Measurements from ENCODE around the gene ARMS2.

ARMS2 gene

GRCh38 chr10:122427280-122427679 lies 27.2 kb upstream of the ARMS2 start:
- H3K4me3 ChIP-seq (ENCODE audit: control insufficient read depth, low read depth, low read length) = no peak overlapping the region
- TF ChIP-seq, protein P1, sequence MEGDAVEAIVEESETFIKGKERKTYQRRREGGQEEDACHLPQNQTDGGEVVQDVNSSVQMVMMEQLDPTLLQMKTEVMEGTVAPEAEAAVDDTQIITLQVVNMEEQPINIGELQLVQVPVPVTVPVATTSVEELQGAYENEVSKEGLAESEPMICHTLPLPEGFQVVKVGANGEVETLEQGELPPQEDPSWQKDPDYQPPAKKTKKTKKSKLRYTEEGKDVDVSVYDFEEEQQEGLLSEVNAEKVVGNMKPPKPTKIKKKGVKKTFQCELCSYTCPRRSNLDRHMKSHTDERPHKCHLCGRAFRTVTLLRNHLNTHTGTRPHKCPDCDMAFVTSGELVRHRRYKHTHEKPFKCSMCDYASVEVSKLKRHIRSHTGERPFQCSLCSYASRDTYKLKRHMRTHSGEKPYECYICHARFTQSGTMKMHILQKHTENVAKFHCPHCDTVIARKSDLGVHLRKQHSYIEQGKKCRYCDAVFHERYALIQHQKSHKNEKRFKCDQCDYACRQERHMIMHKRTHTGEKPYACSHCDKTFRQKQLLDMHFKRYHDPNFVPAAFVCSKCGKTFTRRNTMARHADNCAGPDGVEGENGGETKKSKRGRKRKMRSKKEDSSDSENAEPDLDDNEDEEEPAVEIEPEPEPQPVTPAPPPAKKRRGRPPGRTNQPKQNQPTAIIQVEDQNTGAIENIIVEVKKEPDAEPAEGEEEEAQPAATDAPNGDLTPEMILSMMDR (IDR thresholded peaks at IDR 0.05; ENCODE audit: control insufficient read depth, insufficient read depth, low read depth, low read length, missing control alignments) = no peak
- DNase-seq (ENCODE audit: low read depth) = no peak

GRCh38 chr10:122435212-122435827 lies 19.1 kb upstream of the ARMS2 start:
- DNase-seq (ENCODE audit: low read depth) = peak; percentile 17
- TF ChIP-seq, protein P1 (IDR thresholded peaks at IDR 0.05; ENCODE audit: control insufficient read depth, insufficient read depth, low read depth, low read length, missing control alignments) = peak; percentile 34
- H3K4me3 ChIP-seq (ENCODE audit: control insufficient read depth, low read depth, low read length) = no peak overlapping the region

DNA sequence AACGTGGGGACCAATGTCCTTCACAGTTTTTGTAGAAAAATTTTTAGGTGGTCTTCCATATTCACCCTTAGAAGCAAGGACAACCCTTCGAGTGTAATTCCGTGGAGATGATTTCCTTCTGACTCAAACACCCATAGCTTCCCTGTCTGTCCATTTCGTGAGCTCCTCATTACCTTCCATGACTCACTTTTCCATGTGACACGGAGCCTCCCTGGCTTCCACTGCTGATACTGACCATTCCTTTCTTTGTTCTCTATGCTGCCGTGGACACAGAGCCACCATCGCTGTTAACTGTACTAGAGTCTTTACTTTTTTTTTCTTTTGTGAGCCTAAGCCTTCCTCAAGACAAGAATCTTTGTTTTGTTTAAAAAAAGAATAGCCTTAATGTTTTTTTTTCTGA lies 12.5 kb upstream of the ARMS2 start:
- no peak for DNase-seq (ENCODE audit: low read depth)
- TF ChIP-seq, protein P1 (IDR thresholded peaks at IDR 0.05; ENCODE audit: control insufficient read depth, insufficient read depth, low read depth, low read length, missing control alignments) = no peak
- no peak overlapping the region for H3K4me3 ChIP-seq (ENCODE audit: control insufficient read depth, low read depth, low read length)

DNA sequence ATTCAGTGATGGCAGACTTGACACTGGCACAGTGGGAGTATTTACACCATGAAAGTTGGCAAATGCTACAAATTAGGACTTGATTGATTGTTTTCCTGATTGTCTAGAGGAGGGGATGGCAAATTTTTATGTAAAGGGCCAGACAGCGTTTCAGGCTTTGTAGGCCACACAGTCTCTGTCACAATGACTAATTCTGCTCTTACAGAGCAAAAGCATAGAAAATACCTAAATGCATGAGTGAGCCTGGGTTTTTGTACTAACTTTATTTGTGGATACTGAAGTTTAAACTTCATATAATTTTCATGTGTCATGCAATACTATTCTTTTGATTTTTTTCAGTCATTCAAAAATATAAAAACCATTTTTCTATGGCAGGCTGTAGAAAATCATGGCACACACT lies 9.0 kb upstream of the ARMS2 start:
- TF ChIP-seq, protein P1 (IDR thresholded peaks at IDR 0.05; ENCODE audit: control insufficient read depth, insufficient read depth, low read depth, low read length, missing control alignments) = no peak
- H3K4me3 ChIP-seq (ENCODE audit: control insufficient read depth, low read depth, low read length) = no peak overlapping the region
- DNase-seq (ENCODE audit: low read depth) = no peak

DNA sequence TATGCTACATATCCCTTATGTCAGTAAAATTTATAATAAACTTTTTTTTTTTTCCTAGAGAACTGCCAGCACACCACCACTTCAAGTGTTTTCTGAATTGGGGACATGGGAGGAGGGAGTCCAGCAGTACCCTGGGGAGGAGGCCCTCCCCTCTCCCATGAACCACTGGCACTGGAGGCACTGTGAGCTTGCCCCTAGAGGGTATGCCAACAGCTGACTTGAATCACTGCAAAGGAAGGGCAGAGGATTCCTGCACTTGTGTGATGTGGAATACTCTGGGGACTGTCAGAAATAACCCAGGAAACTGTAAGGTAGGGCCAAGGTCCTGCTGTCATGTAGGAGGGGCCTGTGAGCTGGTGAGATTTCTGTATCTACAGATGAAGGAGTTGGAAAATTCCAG lies 8.5 kb upstream of the ARMS2 start:
- no peak overlapping the region for H3K4me3 ChIP-seq (ENCODE audit: control insufficient read depth, low read depth, low read length)
- TF ChIP-seq, protein P1 (IDR thresholded peaks at IDR 0.05; ENCODE audit: control insufficient read depth, insufficient read depth, low read depth, low read length, missing control alignments) = no peak

DNA sequence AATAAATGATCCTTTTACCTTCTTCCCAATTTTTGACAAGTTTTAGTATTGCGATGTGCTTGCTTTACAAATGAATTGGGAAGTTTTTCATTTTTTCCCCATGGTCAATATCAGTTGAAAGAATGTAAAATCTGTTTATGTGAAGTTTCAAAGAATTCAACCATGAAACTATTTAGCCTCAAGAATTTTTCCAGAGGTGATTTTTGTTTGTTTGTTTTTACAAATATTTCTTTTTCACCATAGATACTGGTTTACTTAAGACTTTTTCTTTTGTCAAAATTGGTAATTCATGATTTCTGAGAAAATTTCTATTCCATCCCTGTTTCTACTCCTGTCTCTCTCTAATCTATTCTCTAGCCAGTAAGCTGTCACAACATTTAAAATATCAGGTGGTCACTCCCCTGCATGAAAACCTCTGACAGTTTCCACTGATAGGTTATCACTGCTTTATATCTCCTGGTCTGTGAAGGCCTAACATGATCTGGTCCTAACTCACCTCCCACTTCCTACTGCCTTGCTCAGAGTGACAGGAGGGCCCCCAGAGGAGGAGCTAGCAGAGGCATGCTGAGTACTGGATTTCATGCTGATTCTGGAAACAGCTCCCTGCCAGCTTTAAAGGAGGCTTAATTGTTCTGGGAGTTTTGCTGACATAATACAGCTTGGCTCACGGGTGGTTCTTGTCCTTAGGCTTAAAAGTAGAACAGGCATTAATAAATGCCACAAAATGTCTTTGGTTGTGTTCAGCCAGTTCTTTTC lies 7.6 kb upstream of the ARMS2 start:
- no peak overlapping the region for H3K4me3 ChIP-seq (ENCODE audit: control insufficient read depth, low read depth, low read length)
- DNase-seq (ENCODE audit: low read depth) = no peak
- TF ChIP-seq, protein P1 (IDR thresholded peaks at IDR 0.05; ENCODE audit: control insufficient read depth, insufficient read depth, low read depth, low read length, missing control alignments) = no peak

More for the DNA sequence above, 8.5 kb upstream of the ARMS2 start:
- DNase-seq (ENCODE audit: low read depth) = no peak

All from AG09309 (cell line).